A673 (cell line): ENCODE measurements around the gene SALL1.

Source experiments
- EZH2 ChIP-seq: fragments of 200-600 bp; sonication (generic); IDR thresholded peaks from 2 replicates; pipeline ENCODE4 v1.6.1; 2017; ENCODE audit warnings: borderline replicate concordance, low read depth, mild to moderate bottlenecking, mixed read lengths, antibody characterized with exemption, low read length; ENCODE audit not compliant: poor library complexity, severe bottlenecking
- TF ChIP-seq, protein P1 (sequence below): fragments of 300-800, 200-600 bp; sonication (generic); conservative IDR thresholded peaks from 2 replicates; pipeline ENCODE4 v1.5.1; 2017; ENCODE audit warnings: low read depth, mild to moderate bottlenecking, antibody characterized with exemption, low read length, moderate library complexity, mixed read lengths

DNA sequence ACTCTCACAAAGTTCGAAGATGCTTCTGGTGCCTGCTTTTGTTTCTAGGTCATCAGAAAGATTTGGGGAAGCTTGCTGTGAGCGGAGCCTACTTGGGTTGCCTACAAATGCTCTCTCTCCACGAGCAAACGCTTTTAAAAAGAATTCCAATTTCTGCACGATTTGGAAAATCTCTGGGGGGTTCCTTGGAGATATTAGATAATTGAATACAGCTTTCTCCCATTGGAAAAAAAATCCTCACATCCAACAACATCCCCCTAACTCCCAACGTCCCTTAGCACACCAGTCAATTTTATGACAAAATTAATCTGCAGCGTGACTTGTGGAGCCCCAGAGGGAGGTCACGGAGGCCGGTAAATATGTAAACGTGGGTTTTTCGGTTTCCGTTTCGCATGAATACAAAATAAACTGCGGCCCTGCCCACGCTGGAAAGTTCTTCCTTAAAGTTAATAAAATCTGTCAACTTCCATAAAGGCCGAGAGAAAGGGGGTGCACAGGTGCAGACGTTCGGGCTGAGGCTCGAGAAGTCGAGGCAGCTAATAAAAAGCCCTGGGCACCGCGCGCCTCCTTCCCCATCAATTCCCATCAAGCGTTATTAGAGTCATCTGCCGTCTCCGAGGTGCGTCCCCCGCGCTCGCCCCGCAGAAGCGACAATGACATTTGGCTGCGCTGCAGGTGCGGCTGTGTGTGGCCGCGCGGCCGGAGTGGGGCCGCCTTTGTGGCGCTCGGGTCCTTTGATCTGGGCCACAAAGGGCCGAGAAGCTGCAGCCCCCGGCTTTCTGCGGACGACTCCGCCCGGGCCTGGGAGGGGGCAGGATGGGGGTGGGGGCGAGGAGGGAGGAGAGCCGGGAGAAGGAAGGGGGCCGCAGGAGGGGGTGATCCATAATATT lies 37.6 kb downstream of the SALL1 start:
- TF ChIP-seq, protein P1, sequence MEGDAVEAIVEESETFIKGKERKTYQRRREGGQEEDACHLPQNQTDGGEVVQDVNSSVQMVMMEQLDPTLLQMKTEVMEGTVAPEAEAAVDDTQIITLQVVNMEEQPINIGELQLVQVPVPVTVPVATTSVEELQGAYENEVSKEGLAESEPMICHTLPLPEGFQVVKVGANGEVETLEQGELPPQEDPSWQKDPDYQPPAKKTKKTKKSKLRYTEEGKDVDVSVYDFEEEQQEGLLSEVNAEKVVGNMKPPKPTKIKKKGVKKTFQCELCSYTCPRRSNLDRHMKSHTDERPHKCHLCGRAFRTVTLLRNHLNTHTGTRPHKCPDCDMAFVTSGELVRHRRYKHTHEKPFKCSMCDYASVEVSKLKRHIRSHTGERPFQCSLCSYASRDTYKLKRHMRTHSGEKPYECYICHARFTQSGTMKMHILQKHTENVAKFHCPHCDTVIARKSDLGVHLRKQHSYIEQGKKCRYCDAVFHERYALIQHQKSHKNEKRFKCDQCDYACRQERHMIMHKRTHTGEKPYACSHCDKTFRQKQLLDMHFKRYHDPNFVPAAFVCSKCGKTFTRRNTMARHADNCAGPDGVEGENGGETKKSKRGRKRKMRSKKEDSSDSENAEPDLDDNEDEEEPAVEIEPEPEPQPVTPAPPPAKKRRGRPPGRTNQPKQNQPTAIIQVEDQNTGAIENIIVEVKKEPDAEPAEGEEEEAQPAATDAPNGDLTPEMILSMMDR, result no peak
- TF ChIP-seq EZH2, result peak; percentile 51
